Activated CD8-positive, alpha-beta T cell treated with anti-CD3 and anti-CD28 coated beads for 36 hours (primary cell): ENCODE results near the gene KNSTRN. TPM values are rescaled to one million over a fixed set of nuclear protein-coding genes. Genes with fewer than 3 reads are reported as not detected.
A peak's percentile ranks its signal among the peaks of the same experiment; 100 is the strongest.

ENCODE experiments used
- ATAC-seq: fragments of 200-7000 bp; cut with Tn5 transposase; one replicate; pipeline ENCODE4 v1.10.0; 2021; ENCODE audit warnings: mild to moderate bottlenecking, moderate library complexity
- CTCF ChIA-PET: fragments of 350-600 bp; sonication (Branson Sonifier 250); formaldehyde crosslinking; loops from one replicate; lab custom pipeline; 2021; ENCODE audit warnings: antibody characterized with exemption; lab: Charles Lee
- POLR2A ChIA-PET: fragments of 350-600 bp; sonication (Branson Sonifier 250); formaldehyde crosslinking; loops from one replicate; lab custom pipeline; 2021; ENCODE audit warnings: antibody characterized with exemption; lab: Charles Lee
- DNase-seq: peaks from one replicate; pipeline ENCODE4 v3.0.0-alpha.2; 2020
- H3K27ac Mint-ChIP-seq: one replicate; pipeline ENCODE4 v1.8.0; 2021; ENCODE audit warnings: mild to moderate bottlenecking, mixed read lengths
- H3K27me3 Mint-ChIP-seq: one replicate; pipeline ENCODE4 v1.8.0; 2021; ENCODE audit warnings: mixed read lengths
- H3K36me3 Mint-ChIP-seq: one replicate; pipeline ENCODE4 v1.8.0; 2021; ENCODE audit warnings: low read depth, mixed read lengths
- H3K4me1 Mint-ChIP-seq: one replicate; pipeline ENCODE4 v1.8.0; 2021; ENCODE audit warnings: low read depth, mixed read lengths
- H3K4me3 Mint-ChIP-seq: one replicate; pipeline ENCODE4 v1.8.0; 2021; ENCODE audit warnings: mild to moderate bottlenecking, moderate library complexity, mixed read lengths
- H3K9me3 Mint-ChIP-seq: one replicate; pipeline ENCODE4 v1.8.0; 2021; ENCODE audit warnings: mixed read lengths
- CTCF ChIP-seq: fragments of 200-600 bp; IDR thresholded peaks from one replicate; pipeline ENCODE4 v1.8.0; 2022; ENCODE audit warnings: antibody characterized with exemption, mild to moderate bottlenecking
- intact Hi-C: fragments of 100-400 bp; cut with micrococcal nuclease; formaldehyde crosslinking; loops from one replicate; pipeline ENCODE4 v1.10.0; 2022
- total RNA-seq, 2 experiments: library from RNA; stranded (reverse); gene quantifications; one replicate each; pipeline ENCODE4 v1.2.3, GENCODE V29; 2021

The KNSTRN gene
- total RNA-seq, 2 experiments from 2014 or later = 54.2 to 55.0 TPM

GRCh38 chr15:40436892-40437751 is 54.6 kb downstream of the KNSTRN start:
- ChIA-PET POLR2A (interaction anchor here (1.1 to 1.7 kb wide), 3 partner anchors 12 to 113 kb away, joined by 3 to 4 read pairs (median 4); partner anchors contain the start of gene INAFM2), CTCF (interaction anchor here (1.2 to 1.8 kb wide), 2 partner anchors 70 to 117 kb away, joined by 3 to 4 read pairs; no protein-coding TSS in a partner anchor)
- Mint-ChIP-seq H3K4me3 (peak overlapping the region; percentile 43), H3K27me3 (peaks cover 39% of the 10 kb centered on the region), H3K36me3 (no peaks in the 10 kb centered on the region), H3K9me3 (no peaks in the 10 kb centered on the region), H3K4me1 (peaks cover 21% of the 10 kb centered on the region), H3K27ac (no peak overlapping the region)
- TF ChIP-seq CTCF = no peak
- ATAC-seq (no peak), DNase-seq (peak; percentile 12)
- intact Hi-C loops = no loop called here

DNA sequence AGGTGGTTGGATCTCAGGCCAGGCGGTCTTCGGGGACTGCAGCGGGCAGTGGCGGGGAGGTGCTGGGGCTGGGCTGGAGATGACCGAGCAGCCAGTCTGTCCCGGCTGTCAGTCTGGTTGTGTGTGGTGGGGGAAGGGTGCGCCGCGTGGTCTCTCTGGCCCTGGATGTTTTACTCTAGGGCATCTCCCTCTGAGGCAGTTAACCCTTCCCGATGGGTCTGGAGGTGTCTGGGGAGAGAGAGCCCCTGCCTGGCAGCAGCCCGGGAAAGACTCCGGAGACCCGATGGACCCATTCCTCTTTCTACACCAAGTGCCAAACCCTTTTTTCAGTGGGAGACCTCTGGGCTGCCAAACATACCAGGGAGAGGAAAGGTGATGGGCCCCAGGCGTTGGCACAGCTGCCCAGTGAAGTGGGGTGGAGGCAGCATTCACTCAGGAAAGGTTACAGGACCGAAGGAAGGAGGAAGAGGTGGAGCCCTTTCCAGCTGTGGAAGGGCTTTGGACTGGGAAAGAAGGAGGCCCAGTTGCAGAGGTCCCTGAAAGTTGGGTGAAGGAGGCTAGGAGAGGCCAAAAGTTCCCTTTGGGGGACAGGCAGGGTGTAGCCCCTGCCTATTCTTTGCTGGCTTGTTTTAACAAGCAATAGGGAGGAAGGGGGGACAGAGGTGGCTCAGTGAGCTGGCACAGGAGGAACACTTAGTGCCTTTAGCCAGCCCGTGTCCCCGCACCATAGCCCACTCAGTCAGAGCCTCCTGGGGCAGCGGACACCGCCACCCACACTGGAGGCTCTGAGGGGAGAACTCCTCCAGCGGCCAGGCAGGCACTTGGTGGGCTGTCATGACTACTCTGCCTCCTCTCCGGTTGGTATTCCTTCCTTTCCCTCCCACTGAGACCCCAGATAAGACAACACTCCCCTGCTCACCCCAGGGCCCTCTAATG is 55.5 kb downstream of the KNSTRN start:
- no peak for TF ChIP-seq CTCF
- CTCF ChIA-PET = interaction anchor here (1.0 to 1.8 kb wide), 2 partner anchors 118 to 163 kb away, joined by 3 to 4 read pairs; no protein-coding TSS in a partner anchor
- Mint-ChIP-seq H3K36me3 (no peaks in the 10 kb centered on the region), H3K4me3 (no peak overlapping the region), H3K27ac (no peak overlapping the region), H3K27me3 (peaks cover 39% of the 10 kb centered on the region), H3K9me3 (no peaks in the 10 kb centered on the region), H3K4me1 (peaks cover 29% of the 10 kb centered on the region)
- intact Hi-C loops = no loop called here
- DNase-seq = no peak
- no peak for ATAC-seq
- POLR2A ChIA-PET = interaction anchor here (1.1 to 2.0 kb wide), 3 partner anchors 29 to 114 kb away, joined by 3 to 6 read pairs (median 4); partner anchors contain the start of genes INAFM2 and KNSTRN

DNA sequence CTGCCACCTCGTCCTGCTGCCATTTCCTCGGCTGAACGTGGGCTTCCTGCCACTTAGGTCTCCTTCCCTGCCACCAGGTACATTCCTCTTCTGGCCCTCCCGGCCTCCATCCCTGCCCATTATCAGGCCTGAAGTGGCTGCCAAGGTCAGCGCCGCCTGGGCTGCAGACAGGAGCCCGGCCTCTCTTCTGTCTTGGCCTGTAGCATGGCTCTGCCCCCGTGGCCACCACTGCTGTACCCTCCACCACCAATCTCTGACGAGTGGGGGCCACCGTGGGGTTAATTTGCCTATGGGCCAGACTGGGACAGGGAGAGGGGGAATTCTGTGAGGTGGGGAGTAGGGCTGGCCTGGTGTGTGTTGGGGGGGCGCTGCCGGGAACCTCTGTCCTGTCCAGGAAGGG is 56.2 kb downstream of the KNSTRN start:
- intact Hi-C loops = no loop called here
- Mint-ChIP-seq H3K4me3 (no peak overlapping the region), H3K27me3 (peaks cover 39% of the 10 kb centered on the region), H3K9me3 (no peaks in the 10 kb centered on the region), H3K36me3 (no peaks in the 10 kb centered on the region), H3K4me1 (peaks cover 36% of the 10 kb centered on the region), H3K27ac (no peak overlapping the region)
- DNase-seq (no peak), ATAC-seq (no peak)
- POLR2A ChIA-PET = interaction anchor here (1.2 to 6.8 kb wide), 3 partner anchors 14 to 105 kb away, joined by 3 to 55 read pairs (median 6); partner anchors contain the start of gene KNSTRN
- TF ChIP-seq CTCF = no peak
- CTCF ChIA-PET = interaction anchor here (1.0 to 1.8 kb wide), 2 partner anchors 118 to 164 kb away, joined by 3 to 4 read pairs; no protein-coding TSS in a partner anchor

GRCh38 chr15:40439461-40439959 is 57.0 kb downstream of the KNSTRN start:
- Mint-ChIP-seq H3K9me3 (no peaks in the 10 kb centered on the region), H3K27ac (no peak overlapping the region), H3K4me1 (peaks cover 44% of the 10 kb centered on the region), H3K27me3 (peaks cover 39% of the 10 kb centered on the region), H3K36me3 (no peaks in the 10 kb centered on the region), H3K4me3 (peak overlapping the region; percentile 86)
- DNase-seq (no peak), ATAC-seq (no peak)
- ChIA-PET CTCF (interaction anchor here (0.9 to 4.2 kb wide), 8 partner anchors 12 to 165 kb away, joined by 3 to 23 read pairs (median 5); partner anchors contain the start of gene IVD), POLR2A (interaction anchor here (0.6 to 6.8 kb wide), 8 partner anchors 13 to 132 kb away, joined by 3 to 55 read pairs (median 4); partner anchors contain the start of genes KNSTRN and PLCB2)
- intact Hi-C loops = no loop called here
- no peak for TF ChIP-seq CTCF
